ENCODE measurements around the gene ATG7.

The ATG7 gene

GRCh38 chr3:11385891-11386290 is 113.7 kb downstream of the ATG7 start:
- no peak for DNase-seq
- Mint-ChIP-seq H3K27me3 (no peaks in the 10 kb centered on the region), H3K36me3 (peaks cover 4% of the 10 kb centered on the region), H3K9me3 (no peaks in the 10 kb centered on the region), H3K4me1 (no peaks in the 10 kb centered on the region), H3K4me3 (no peak overlapping the region), H3K27ac (no peak overlapping the region)
- CTCF ChIA-PET = interaction anchor here (1.3 kb wide), 1 partner anchor 418 kb away, joined by 3 read pairs; no protein-coding TSS in a partner anchor

DNA sequence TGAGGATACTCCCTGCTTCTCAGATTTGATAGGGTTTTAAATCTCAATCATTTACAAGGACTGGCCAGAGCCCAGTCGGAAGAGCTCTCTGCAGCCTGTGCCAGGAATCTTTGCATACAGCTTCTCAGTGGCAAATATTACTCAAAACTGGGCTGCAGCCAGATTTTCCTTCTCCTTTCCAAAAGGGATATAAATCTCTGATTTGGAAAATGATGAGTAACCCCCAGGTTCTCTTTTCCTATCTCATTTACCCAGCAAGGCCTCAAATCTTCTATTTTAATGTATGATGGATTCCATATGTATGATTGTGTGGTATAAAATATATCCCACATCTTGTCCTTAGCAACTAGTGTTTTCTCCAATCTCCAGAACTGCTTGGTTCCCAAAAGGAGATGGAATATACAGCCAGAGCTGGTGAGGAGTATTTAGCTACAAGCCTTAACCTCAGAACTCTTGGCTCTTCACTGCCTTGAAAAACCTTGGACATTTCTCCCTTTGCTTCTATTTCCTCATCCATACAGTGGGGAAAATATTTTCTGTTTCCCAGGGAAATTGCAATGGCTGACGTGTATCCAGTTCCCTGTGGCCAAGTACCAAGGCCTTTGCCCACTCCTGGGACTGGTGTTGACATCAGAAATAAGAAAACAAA is 114.4 kb downstream of the ATG7 start:
- H3K4me1 Mint-ChIP-seq = peaks cover 3% of the 10 kb centered on the region
- DNase-seq = no peak
- H3K9me3 Mint-ChIP-seq = no peaks in the 10 kb centered on the region
- H3K27ac Mint-ChIP-seq = no peak overlapping the region
- CTCF ChIA-PET = interaction anchor here (1.3 kb wide), 1 partner anchor 418 kb away, joined by 3 read pairs; no protein-coding TSS in a partner anchor
- no peak overlapping the region for H3K4me3 Mint-ChIP-seq
- peaks cover 4% of the 10 kb centered on the region for H3K36me3 Mint-ChIP-seq
- no peaks in the 10 kb centered on the region for H3K27me3 Mint-ChIP-seq

DNA sequence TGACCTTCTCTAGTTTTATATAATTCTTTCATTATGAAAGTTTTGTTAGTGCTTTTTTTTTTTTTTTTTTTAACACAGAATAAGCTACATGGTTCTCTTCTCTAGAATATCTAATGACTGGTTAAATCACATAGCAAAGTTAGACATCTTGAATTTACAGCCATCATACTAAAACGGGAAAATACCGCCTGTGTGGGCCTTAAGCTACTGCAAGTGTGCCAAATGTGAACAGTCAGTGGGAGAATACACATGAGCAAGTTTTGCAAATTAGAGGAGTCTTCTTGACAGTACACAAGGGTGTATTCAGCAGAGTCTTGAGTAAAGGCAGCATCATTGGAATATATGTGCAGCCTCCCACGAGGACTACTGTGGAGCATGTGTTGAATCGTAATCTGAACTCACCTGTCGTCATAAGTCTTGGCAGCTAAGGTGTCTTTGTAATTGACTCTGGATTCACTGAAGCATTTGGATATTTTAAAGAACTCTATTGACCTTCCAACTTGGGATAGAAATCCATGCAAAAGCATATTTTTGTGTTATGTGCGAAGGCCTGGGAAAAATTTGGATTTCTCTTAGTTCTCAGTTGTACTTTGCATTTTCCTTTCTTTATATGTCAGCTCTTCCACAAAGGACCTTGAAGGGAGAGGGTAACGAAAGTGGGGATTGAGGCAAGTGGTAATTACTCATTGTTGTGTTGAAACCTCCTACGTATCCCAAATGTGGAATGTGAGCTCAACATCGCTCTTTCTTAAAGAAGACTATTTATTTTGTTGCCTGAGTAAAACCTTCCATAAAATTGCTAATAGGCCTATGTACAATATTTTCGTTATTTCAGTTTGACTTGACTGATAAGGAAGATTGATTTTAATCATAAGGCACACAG is 117.4 kb downstream of the ATG7 start:
- CTCF ChIA-PET = interaction anchor here (0.7 to 1.3 kb wide), 3 partner anchors 11 to 376 kb away, joined by 3 to 4 read pairs (median 4); no protein-coding TSS in a partner anchor
- DNase-seq = no peak
- H3K36me3 Mint-ChIP-seq = peaks cover 3% of the 10 kb centered on the region
- no peak overlapping the region for H3K27ac Mint-ChIP-seq
- no peak overlapping the region for H3K4me3 Mint-ChIP-seq
- H3K9me3 Mint-ChIP-seq = no peaks in the 10 kb centered on the region
- H3K27me3 Mint-ChIP-seq = no peaks in the 10 kb centered on the region
- peaks cover 14% of the 10 kb centered on the region for H3K4me1 Mint-ChIP-seq

DNA sequence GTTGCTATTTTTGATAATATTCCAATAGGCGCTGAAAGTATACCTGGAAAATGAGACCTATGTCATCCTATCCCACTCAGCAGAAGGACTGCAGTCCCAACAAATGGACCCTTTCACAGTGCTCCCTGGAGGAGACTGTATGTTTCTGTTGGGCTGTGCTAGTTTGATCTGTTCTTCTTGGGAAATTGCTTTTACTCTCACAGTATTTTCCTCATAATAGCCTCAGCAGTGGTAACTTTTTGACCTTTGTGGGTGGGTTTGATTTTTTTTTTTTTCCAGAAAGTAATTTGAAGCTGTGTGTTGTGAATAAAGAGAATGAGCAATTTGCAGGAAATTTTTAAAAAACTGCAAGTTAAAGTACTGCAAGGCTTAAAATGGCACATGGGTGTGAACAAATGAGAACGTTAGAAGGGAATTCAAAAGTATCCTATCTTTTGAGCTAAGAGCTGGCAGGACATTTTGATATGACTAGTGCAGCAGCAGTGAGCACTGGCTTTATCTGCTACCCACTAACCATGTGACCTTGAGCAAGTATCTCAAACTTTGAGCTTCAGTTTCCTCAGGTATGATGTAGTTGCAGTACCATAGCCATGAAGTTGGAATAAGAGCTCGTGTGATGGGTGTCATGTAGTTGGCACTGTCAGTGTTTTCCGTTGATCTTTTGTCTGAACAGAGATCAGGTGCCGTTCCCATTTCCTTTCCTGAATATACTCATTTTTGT is 118.4 kb downstream of the ATG7 start:
- peaks cover 3% of the 10 kb centered on the region for H3K36me3 Mint-ChIP-seq
- H3K27ac Mint-ChIP-seq = no peak overlapping the region
- no peak for DNase-seq
- H3K4me1 Mint-ChIP-seq = peaks cover 14% of the 10 kb centered on the region
- H3K27me3 Mint-ChIP-seq = no peaks in the 10 kb centered on the region
- no peaks in the 10 kb centered on the region for H3K9me3 Mint-ChIP-seq
- H3K4me3 Mint-ChIP-seq = no peak overlapping the region
- CTCF ChIA-PET = interaction anchor here (0.7 to 1.6 kb wide), 3 partner anchors 11 to 375 kb away, joined by 3 to 4 read pairs (median 4); no protein-coding TSS in a partner anchor

GRCh38 chr3:11391174-11391879 is 119.1 kb downstream of the ATG7 start:
- Mint-ChIP-seq H3K4me1 (peaks cover 14% of the 10 kb centered on the region), H3K9me3 (no peaks in the 10 kb centered on the region), H3K27ac (no peak overlapping the region), H3K36me3 (peaks cover 2% of the 10 kb centered on the region), H3K27me3 (no peaks in the 10 kb centered on the region), H3K4me3 (no peak overlapping the region)
- DNase-seq = no peak
- CTCF ChIA-PET = interaction anchor here (0.9 to 1.6 kb wide), 3 partner anchors 10 to 253 kb away, joined by 3 to 4 read pairs (median 3); partner anchors contain the start of gene VGLL4

- CTCF ChIA-PET = interaction anchor here (0.9 to 1.6 kb wide), 3 partner anchors 9 to 252 kb away, joined by 3 to 4 read pairs (median 3); partner anchors contain the start of gene VGLL4
- no peak overlapping the region for H3K27ac Mint-ChIP-seq
Observed at GRCh38 chr3:11392014-11392859, 120.0 kb downstream of the ATG7 start.

GRCh38 chr3:11392860-11393114 is 120.6 kb downstream of the ATG7 start:
- no peak for DNase-seq
- Mint-ChIP-seq H3K27me3 (no peaks in the 10 kb centered on the region), H3K4me1 (peaks cover 14% of the 10 kb centered on the region), H3K27ac (no peak overlapping the region), H3K4me3 (no peak overlapping the region), H3K36me3 (peaks cover 2% of the 10 kb centered on the region), H3K9me3 (no peaks in the 10 kb centered on the region)
- CTCF ChIA-PET = no interaction called here

More at GRCh38 chr3:11392014-11392859, 120.0 kb downstream of the ATG7 start:
- Mint-ChIP-seq H3K27me3 (no peaks in the 10 kb centered on the region), H3K4me1 (peaks cover 14% of the 10 kb centered on the region), H3K9me3 (no peaks in the 10 kb centered on the region), H3K36me3 (peaks cover 2% of the 10 kb centered on the region), H3K4me3 (no peak overlapping the region)
- no peak for DNase-seq

- H3K27ac Mint-ChIP-seq = no peak overlapping the region
- CTCF ChIA-PET = no interaction called here
- no peak overlapping the region for H3K4me3 Mint-ChIP-seq
- peaks cover 2% of the 10 kb centered on the region for H3K36me3 Mint-ChIP-seq
- H3K27me3 Mint-ChIP-seq = no peaks in the 10 kb centered on the region
- no peaks in the 10 kb centered on the region for H3K9me3 Mint-ChIP-seq
- peaks cover 14% of the 10 kb centered on the region for H3K4me1 Mint-ChIP-seq
- no peak for DNase-seq
Observed at GRCh38 chr3:11393401-11393800, 121.2 kb downstream of the ATG7 start.

- H3K36me3 Mint-ChIP-seq = peaks cover 2% of the 10 kb centered on the region
Observed at GRCh38 chr3:11394392-11394791, 122.2 kb downstream of the ATG7 start.

GRCh38 chr3:11400213-11400612 is 128.0 kb downstream of the ATG7 start:
- DNase-seq = no peak
- CTCF ChIA-PET = no interaction called here
- Mint-ChIP-seq H3K4me1 (no peaks in the 10 kb centered on the region), H3K27me3 (no peaks in the 10 kb centered on the region), H3K27ac (no peak overlapping the region), H3K9me3 (peaks cover 1% of the 10 kb centered on the region), H3K36me3 (peaks cover 9% of the 10 kb centered on the region), H3K4me3 (no peak overlapping the region)

More at GRCh38 chr3:11394392-11394791, 122.2 kb downstream of the ATG7 start:
- Mint-ChIP-seq H3K4me3 (no peak overlapping the region), H3K9me3 (no peaks in the 10 kb centered on the region), H3K27me3 (no peaks in the 10 kb centered on the region), H3K4me1 (peaks cover 14% of the 10 kb centered on the region), H3K27ac (no peak overlapping the region)
- CTCF ChIA-PET = interaction anchor here (0.8 kb wide), 1 partner anchor 15 kb away, joined by 4 read pairs; no protein-coding TSS in a partner anchor
- DNase-seq = no peak

GRCh38 chr3:11401434-11401833 is 129.2 kb downstream of the ATG7 start:
- Mint-ChIP-seq H3K27me3 (no peaks in the 10 kb centered on the region), H3K9me3 (peaks cover 2% of the 10 kb centered on the region), H3K36me3 (peaks cover 15% of the 10 kb centered on the region), H3K4me3 (no peak overlapping the region), H3K4me1 (no peaks in the 10 kb centered on the region), H3K27ac (no peak overlapping the region)
- no peak for DNase-seq
- CTCF ChIA-PET = interaction anchor here (1.6 kb wide), 1 partner anchor 10 kb away, joined by 4 read pairs; no protein-coding TSS in a partner anchor

DNA sequence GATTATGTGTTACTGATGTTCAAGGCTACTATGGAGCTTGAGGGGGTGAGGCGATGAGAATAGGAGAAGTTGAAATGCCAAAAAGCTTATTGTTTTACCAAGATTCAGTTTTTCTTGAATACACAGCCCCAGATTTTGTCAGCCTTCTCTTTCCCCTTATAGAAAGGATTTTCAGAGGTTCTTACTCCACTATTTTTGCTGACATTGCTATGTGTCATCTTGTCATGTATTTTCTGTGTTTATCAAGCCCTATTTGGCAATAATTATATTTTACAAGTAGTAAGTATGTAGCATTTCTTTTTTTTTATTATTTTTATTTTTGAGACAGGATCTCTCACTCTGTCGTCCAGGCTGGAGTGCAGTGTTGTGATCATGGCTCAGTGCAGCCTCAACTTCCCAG is 133.1 kb downstream of the ATG7 start:
- Mint-ChIP-seq H3K9me3 (peaks cover 24% of the 10 kb centered on the region), H3K4me3 (no peak overlapping the region), H3K4me1 (no peaks in the 10 kb centered on the region), H3K27me3 (no peaks in the 10 kb centered on the region), H3K36me3 (peaks cover 39% of the 10 kb centered on the region), H3K27ac (no peak overlapping the region)
- CTCF ChIA-PET = no interaction called here
- DNase-seq = no peak

- CTCF ChIA-PET = no interaction called here
- H3K27ac Mint-ChIP-seq = no peak overlapping the region
- H3K4me3 Mint-ChIP-seq = no peak overlapping the region
- H3K4me1 Mint-ChIP-seq = no peaks in the 10 kb centered on the region
- no peaks in the 10 kb centered on the region for H3K27me3 Mint-ChIP-seq
- DNase-seq = no peak
- H3K9me3 Mint-ChIP-seq = peaks cover 27% of the 10 kb centered on the region
- H3K36me3 Mint-ChIP-seq = peaks cover 50% of the 10 kb centered on the region
Observed at GRCh38 chr3:11407644-11408043, 135.4 kb downstream of the ATG7 start.

Data from activated naive CD4-positive, alpha-beta T cell treated with anti-CD3 and anti-CD28 coated beads, Interleukin-2, amount 10 ng/mL, durations not matched to agents 7 days and 5 days (primary cell).